ENCODE measurements around the gene GLYR1.

DNA sequence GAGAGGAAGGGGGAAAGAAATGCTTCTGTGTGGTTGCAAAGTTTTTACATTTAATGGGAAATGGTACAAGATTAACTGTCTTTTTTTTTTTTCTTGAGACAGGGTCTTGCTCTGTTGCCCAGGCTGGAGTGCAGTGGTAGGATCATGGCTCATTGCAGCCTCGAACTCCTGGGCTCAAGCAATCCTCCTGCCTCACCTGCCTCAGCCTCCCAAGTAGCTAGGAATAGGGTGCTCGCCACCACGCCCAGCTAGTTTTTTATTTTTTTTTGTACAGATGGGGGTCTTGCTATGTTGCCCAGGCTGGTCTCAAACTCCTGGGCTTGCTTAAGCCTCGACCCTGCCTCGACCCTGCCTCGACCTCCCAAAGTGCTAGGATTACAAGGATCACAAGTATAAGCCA is 40.8 kb downstream of the GLYR1 start:
- TF ChIP-seq, protein P1, sequence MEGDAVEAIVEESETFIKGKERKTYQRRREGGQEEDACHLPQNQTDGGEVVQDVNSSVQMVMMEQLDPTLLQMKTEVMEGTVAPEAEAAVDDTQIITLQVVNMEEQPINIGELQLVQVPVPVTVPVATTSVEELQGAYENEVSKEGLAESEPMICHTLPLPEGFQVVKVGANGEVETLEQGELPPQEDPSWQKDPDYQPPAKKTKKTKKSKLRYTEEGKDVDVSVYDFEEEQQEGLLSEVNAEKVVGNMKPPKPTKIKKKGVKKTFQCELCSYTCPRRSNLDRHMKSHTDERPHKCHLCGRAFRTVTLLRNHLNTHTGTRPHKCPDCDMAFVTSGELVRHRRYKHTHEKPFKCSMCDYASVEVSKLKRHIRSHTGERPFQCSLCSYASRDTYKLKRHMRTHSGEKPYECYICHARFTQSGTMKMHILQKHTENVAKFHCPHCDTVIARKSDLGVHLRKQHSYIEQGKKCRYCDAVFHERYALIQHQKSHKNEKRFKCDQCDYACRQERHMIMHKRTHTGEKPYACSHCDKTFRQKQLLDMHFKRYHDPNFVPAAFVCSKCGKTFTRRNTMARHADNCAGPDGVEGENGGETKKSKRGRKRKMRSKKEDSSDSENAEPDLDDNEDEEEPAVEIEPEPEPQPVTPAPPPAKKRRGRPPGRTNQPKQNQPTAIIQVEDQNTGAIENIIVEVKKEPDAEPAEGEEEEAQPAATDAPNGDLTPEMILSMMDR (conservative IDR thresholded peaks at IDR 0.05; ENCODE audit: low read depth, low read length): no peak
- TF ChIP-seq BHLHE40 (IDR thresholded peaks at IDR 0.05; ENCODE audit: low read depth, low read length): no peak
- no peak for TF ChIP-seq POLR2A (IDR thresholded peaks at IDR 0.05; ENCODE audit: low read depth, low read length)
- TF ChIP-seq MXI1 (IDR thresholded peaks at IDR 0.05; ENCODE audit: borderline replicate concordance, low read depth, low read length): no peak
- no peak for TF ChIP-seq RAD21 (IDR thresholded peaks at IDR 0.05; ENCODE audit: low read length)
- no peak for TF ChIP-seq RFX5 (IDR thresholded peaks at IDR 0.05; ENCODE audit: low read depth, low read length)
- TF ChIP-seq, protein P2, sequence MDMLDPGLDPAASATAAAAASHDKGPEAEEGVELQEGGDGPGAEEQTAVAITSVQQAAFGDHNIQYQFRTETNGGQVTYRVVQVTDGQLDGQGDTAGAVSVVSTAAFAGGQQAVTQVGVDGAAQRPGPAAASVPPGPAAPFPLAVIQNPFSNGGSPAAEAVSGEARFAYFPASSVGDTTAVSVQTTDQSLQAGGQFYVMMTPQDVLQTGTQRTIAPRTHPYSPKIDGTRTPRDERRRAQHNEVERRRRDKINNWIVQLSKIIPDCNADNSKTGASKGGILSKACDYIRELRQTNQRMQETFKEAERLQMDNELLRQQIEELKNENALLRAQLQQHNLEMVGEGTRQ (IDR thresholded peaks at IDR 0.05; ENCODE audit: low read depth, low read length): no peak
- no peak for TF ChIP-seq FOS (IDR thresholded peaks at IDR 0.05; ENCODE audit: low read depth, low read length)
